H9 (cell line): Measurements from ENCODE around the gene AP1G2. TPM values are rescaled to one million over a fixed set of nuclear protein-coding genes. Genes with fewer than 3 reads are reported as not detected.

Experiments used
- DNase-seq: peaks from one replicate; pipeline ENCODE4 v3.0.0-alpha.2; 2017
- H2AFZ ChIP-seq: one replicate; pipeline ENCODE4 v1.6.1; 2013; ENCODE audit warnings: mild to moderate bottlenecking, low read length, control low read depth, moderate library complexity
- H2AK5ac ChIP-seq: 2 replicates; pipeline ENCODE4 v1.6.1; 2013; ENCODE audit warnings: low read length, control low read depth, mixed read lengths; ENCODE audit not compliant: insufficient read length
- H2BK120ac ChIP-seq: one replicate; pipeline ENCODE4 v1.6.1; 2013; ENCODE audit warnings: low read depth, mild to moderate bottlenecking, low read length, control low read depth, inconsistent platforms; ENCODE audit not compliant: poor library complexity, severe bottlenecking
- H2BK12ac ChIP-seq: 2 replicates; pipeline ENCODE4 v1.6.1; 2013; ENCODE audit warnings: low read length, control low read depth, mixed read lengths, low read depth; ENCODE audit not compliant: insufficient read length
- H2BK15ac ChIP-seq: 2 replicates; pipeline ENCODE4 v1.6.1; 2013; ENCODE audit warnings: low read depth, low read length, control low read depth
- H2BK20ac ChIP-seq: one replicate; pipeline ENCODE4 v1.6.1; 2013; ENCODE audit warnings: low read depth, mild to moderate bottlenecking, low read length, control low read depth, inconsistent platforms; ENCODE audit not compliant: poor library complexity, severe bottlenecking
- H2BK5ac ChIP-seq: 2 replicates; pipeline ENCODE4 v1.6.1; 2013; ENCODE audit warnings: low read length, control low read depth, mixed read lengths; ENCODE audit not compliant: insufficient read length
- H3K14ac ChIP-seq: 2 replicates; pipeline ENCODE4 v1.6.1; 2013; ENCODE audit warnings: low read length, control low read depth; ENCODE audit not compliant: insufficient read depth
- H3K18ac ChIP-seq: 2 replicates; pipeline ENCODE4 v1.6.1; 2013; ENCODE audit warnings: low read depth, mild to moderate bottlenecking, mixed read lengths, low read length, control low read depth; ENCODE audit not compliant: insufficient read length
- H3K23ac ChIP-seq: 2 replicates; pipeline ENCODE4 v1.6.1; 2013; ENCODE audit warnings: low read length, control low read depth, mixed read lengths, low read depth; ENCODE audit not compliant: insufficient read length
- H3K23me2 ChIP-seq: 2 replicates; pipeline ENCODE4 v1.6.1; 2013; ENCODE audit warnings: low read depth, mild to moderate bottlenecking, mixed read lengths, low read length, control low read depth; ENCODE audit not compliant: insufficient read length, poor library complexity, severe bottlenecking
- H3K27ac ChIP-seq: 2 replicates; pipeline ENCODE4 v1.5.1; 2013; ENCODE audit warnings: low read length, control low read depth, mixed read lengths, low read depth; ENCODE audit not compliant: insufficient read length
- H3K27me3 ChIP-seq: 2 replicates; pipeline ENCODE4 v1.6.1; 2013; ENCODE audit warnings: low read length, control low read depth, inconsistent platforms; ENCODE audit not compliant: insufficient read depth
- H3K4ac ChIP-seq: 2 replicates; pipeline ENCODE4 v1.6.1; 2013; ENCODE audit warnings: low read depth, mild to moderate bottlenecking, control low read depth, inconsistent platforms, low read length, moderate library complexity
- H3K4me1 ChIP-seq: 2 replicates; pipeline ENCODE4 v1.6.1; 2013; ENCODE audit warnings: low read length, control low read depth, inconsistent platforms; ENCODE audit not compliant: insufficient read depth
- H3K4me2 ChIP-seq: 2 replicates; pipeline ENCODE4 v1.6.1; 2013; ENCODE audit warnings: low read length, control low read depth, mixed read lengths; ENCODE audit not compliant: insufficient read length, insufficient read depth
- H3K56ac ChIP-seq: 2 replicates; pipeline ENCODE4 v1.6.1; 2013; ENCODE audit warnings: low read depth, mild to moderate bottlenecking, mixed read lengths, low read length, control low read depth; ENCODE audit not compliant: insufficient read length
- H3K79me1 ChIP-seq: 2 replicates; pipeline ENCODE4 v1.6.1; 2013; ENCODE audit warnings: low read depth, mild to moderate bottlenecking, moderate library complexity, low read length, control low read depth, inconsistent platforms; ENCODE audit not compliant: insufficient read depth, poor library complexity, severe bottlenecking
- H3K79me2 ChIP-seq: 2 replicates; pipeline ENCODE4 v1.6.1; 2013; ENCODE audit warnings: low read length, control low read depth, inconsistent platforms; ENCODE audit not compliant: insufficient read depth
- H3K9ac ChIP-seq: 2 replicates; pipeline ENCODE4 v1.6.1; 2013; ENCODE audit warnings: low read length, control low read depth, mixed read lengths; ENCODE audit not compliant: insufficient read length; ENCODE audit errors: extremely low read depth
- H3K9me3 ChIP-seq: one replicate; pipeline ENCODE4 v1.6.1; 2013; ENCODE audit warnings: low read depth, low read length, inconsistent platforms; ENCODE audit not compliant: control insufficient read depth
- H3T11ph ChIP-seq: one replicate; pipeline ENCODE4 v1.6.1; 2013; ENCODE audit warnings: mild to moderate bottlenecking, low read length, control low read depth, inconsistent platforms
- H4K20me1 ChIP-seq: one replicate; pipeline ENCODE4 v1.6.1; 2013; ENCODE audit not compliant: control insufficient read depth, insufficient read length, insufficient read depth
- H4K5ac ChIP-seq: 2 replicates; pipeline ENCODE4 v1.6.1; 2013; ENCODE audit warnings: low read depth, mild to moderate bottlenecking, mixed read lengths, low read length, control low read depth; ENCODE audit not compliant: insufficient read length
- H4K8ac ChIP-seq: replicated peaks from 2 replicates; pipeline ENCODE4 v1.6.1; 2013; ENCODE audit warnings: low read length, control low read depth, mixed read lengths, low read depth; ENCODE audit not compliant: insufficient read length
- H4K91ac ChIP-seq: 2 replicates; pipeline ENCODE4 v1.6.1; 2013; ENCODE audit warnings: low read depth, mild to moderate bottlenecking, moderate library complexity, mixed read lengths, low read length, control low read depth; ENCODE audit not compliant: insufficient read length
- H3K27ac Mint-ChIP-seq, 3 experiments: 2 replicates in 2 of 3; 3 replicates in 1 of 3; pipeline ENCODE4 v1.8.0; 2020 to 2021; ENCODE audit warnings: mixed read lengths in 3 of 3, mild to moderate bottlenecking in 1 of 3, moderate library complexity in 1 of 3
- H3K27me3 Mint-ChIP-seq: 2 replicates; pipeline ENCODE4 v1.8.0; 2021; ENCODE audit warnings: low read depth, mild to moderate bottlenecking, moderate library complexity, mixed read lengths
- H3K36me3 Mint-ChIP-seq, 3 experiments: 2 replicates in 2 of 3; 3 replicates in 1 of 3; pipeline ENCODE4 v1.8.0; 2020 to 2021; ENCODE audit warnings: low read depth in 3 of 3, mixed read lengths in 3 of 3; ENCODE audit not compliant: insufficient read depth in 1 of 3
- H3K4me1 Mint-ChIP-seq, 2 experiments: 2 replicates each; pipeline ENCODE4 v1.8.0; 2020; ENCODE audit warnings: mixed read lengths in 2 of 2
- H3K4me3 Mint-ChIP-seq, 2 experiments: 2 replicates in 1 of 2; 3 replicates in 1 of 2; pipeline ENCODE4 v1.8.0; 2020 to 2021; ENCODE audit warnings: mild to moderate bottlenecking in 2 of 2, mixed read lengths in 2 of 2, moderate library complexity in 1 of 2
- H3K9me3 Mint-ChIP-seq, 2 experiments: 2 replicates in 1 of 2; 3 replicates in 1 of 2; pipeline ENCODE4 v1.8.0; 2020; ENCODE audit warnings: mild to moderate bottlenecking in 2 of 2, mixed read lengths in 2 of 2, moderate library complexity in 1 of 2
- CTCF ChIP-seq: fragments of 200-600 bp; sonication (generic); conservative IDR thresholded peaks from 3 replicates; pipeline ENCODE4 v1.8.0; 2021; ENCODE audit warnings: antibody characterized with exemption, mild to moderate bottlenecking
- WGBS: extraction: QIAGEN DNeasy Blood & Tissue Kit; methylation state at CpG from one replicate; pipeline ENCODE4 v1.1.7; 2013; ENCODE audit warnings: missing lambda C conversion rate, low lambda C conversion rate, mixed read lengths; ENCODE audit not compliant: insufficient read length; ENCODE audit errors: extremely low coverage; 5-methylcytosine and 5-hydroxymethylcytosine counted together
- total RNA-seq: library from RNA; stranded (reverse); gene quantifications from 2 replicates; pipeline ENCODE4 v1.2.1, GENCODE V29; 2021

Gene AP1G2
- total RNA-seq, 1 experiment from 2014 or later: 107 TPM

GRCh38 chr14:23530375-23531055, 37.1 kb downstream of the AP1G2 start:
- H3K27ac Mint-ChIP-seq: peak overlapping the region in 2 of 3 experiments; percentile 56 to 77; a peak in 5 of 7 replicates
- H3T11ph ChIP-seq: no peak overlapping the region
- H3K27me3 Mint-ChIP-seq: no peaks in the 10 kb centered on the region
- no peak overlapping the region for H2BK5ac ChIP-seq
- H3K23ac ChIP-seq: no peak overlapping the region
- no peaks in the 10 kb centered on the region for H3K4me1 ChIP-seq
- WGBS: no CpG with 5 or more reads among the region's 10 CpGs
- H3K18ac ChIP-seq: no peak overlapping the region
- no peak overlapping the region for H2BK120ac ChIP-seq
- no peak for TF ChIP-seq CTCF
- H3K79me2 ChIP-seq: no peaks in the 10 kb centered on the region
- H2BK15ac ChIP-seq: no peak overlapping the region
- no peak overlapping the region for H4K5ac ChIP-seq
- H3K9ac ChIP-seq: no peak overlapping the region
- H3K79me1 ChIP-seq: no peaks in the 10 kb centered on the region
- H2AFZ ChIP-seq: no peak overlapping the region
- no peak overlapping the region for H3K4ac ChIP-seq
- H2BK20ac ChIP-seq: no peak overlapping the region
- no peak overlapping the region for H2AK5ac ChIP-seq
- no peak overlapping the region for H4K91ac ChIP-seq
- H3K4me1 Mint-ChIP-seq: peaks cover 24 to 33% of the 10 kb centered on the region in 2 experiments
- no peak overlapping the region for H2BK12ac ChIP-seq
- H4K20me1 ChIP-seq: no peaks in the 10 kb centered on the region
- DNase-seq: no peak
- H3K23me2 ChIP-seq: no peaks in the 10 kb centered on the region
- no peak overlapping the region for H3K56ac ChIP-seq
- H4K8ac ChIP-seq: no peak overlapping the region
- no peak overlapping the region for H3K4me3 Mint-ChIP-seq
- no peak overlapping the region for H3K4me2 ChIP-seq
- no peaks in the 10 kb centered on the region for H3K9me3 Mint-ChIP-seq
- no peak overlapping the region for H3K14ac ChIP-seq
- no peak overlapping the region for H3K27ac ChIP-seq
- peaks cover 58 to 72% (median 71%) of the 10 kb centered on the region in 3 experiments; a peak in 6 of 7 replicates for H3K36me3 Mint-ChIP-seq
- H3K9me3 ChIP-seq: no peaks in the 10 kb centered on the region
- H3K27me3 ChIP-seq: no peaks in the 10 kb centered on the region
